ENCODE results near the gene MEIOC.
"Not testable (repeated sequence)": the region's sequence is repeated elsewhere in the genome, so short reads cannot be mapped to it uniquely, and the experiment has no call there.

MEIOC gene

GRCh38 chr17:44693609-44694008 lies 37.3 kb downstream of the MEIOC start:
- H3K4me1 ChIP-seq (ENCODE audit: control insufficient read depth in 1 of 2, insufficient read depth in 2 of 2, low read length in 2 of 2) = peaks cover 4 to 12% of the 10 kb centered on the region in 2 donors
- no peaks in the 10 kb centered on the region for H3K36me3 ChIP-seq (ENCODE audit: control insufficient read depth in 1 of 2, insufficient read depth in 2 of 2, low read length in 2 of 2)
- no peaks in the 10 kb centered on the region for H3K9me3 ChIP-seq (ENCODE audit: control insufficient read depth in 1 of 2, low read length in 2 of 2)
- H3K4me3 ChIP-seq (ENCODE audit: low read depth in 1 of 2, low read length in 2 of 2) = no peak overlapping the region
- no peaks in the 10 kb centered on the region for H3K27me3 ChIP-seq (ENCODE audit: control insufficient read depth in 1 of 2, insufficient read depth in 2 of 2, low read length in 2 of 2)
- no peak overlapping the region for H3K9ac ChIP-seq (ENCODE audit: low read depth in 1 of 2, low read length in 2 of 2)
- no peak overlapping the region for H3K27ac ChIP-seq (ENCODE audit: low read depth, low read length)

GRCh38 chr17:44700288-44700687 lies 44.0 kb downstream of the MEIOC start:
- not testable (repeated sequence) for H3K4me3 ChIP-seq (ENCODE audit: low read depth in 1 of 2, low read length in 2 of 2); H3K9me3 ChIP-seq (ENCODE audit: control insufficient read depth in 1 of 2, low read length in 2 of 2); H3K36me3 ChIP-seq (ENCODE audit: control insufficient read depth in 1 of 2, insufficient read depth in 2 of 2, low read length in 2 of 2); H3K4me1 ChIP-seq (ENCODE audit: control insufficient read depth in 1 of 2, insufficient read depth in 2 of 2, low read length in 2 of 2); H3K27ac ChIP-seq (ENCODE audit: low read depth, low read length); H3K27me3 ChIP-seq (ENCODE audit: control insufficient read depth in 1 of 2, insufficient read depth in 2 of 2, low read length in 2 of 2); H3K9ac ChIP-seq (ENCODE audit: low read depth in 1 of 2, low read length in 2 of 2)

- H3K27ac ChIP-seq (ENCODE audit: low read depth, low read length) = no peak overlapping the region
Observed at GRCh38 chr17:44707755-44708400, 51.6 kb downstream of the MEIOC start.

GRCh38 chr17:44708401-44709263 lies 52.4 kb downstream of the MEIOC start, which contains the start of gene DBF4B:
TSS of gene DBF4B (plus strand) at chr17:44708665. CDS start at chr17:44708821, 156 bp downstream.
- peak within 1 kb of the TSS; percentile 75 to 80 for H3K9ac ChIP-seq (ENCODE audit: low read depth in 1 of 2, low read length in 2 of 2)
- no peaks in the 10 kb centered on the region for H3K27me3 ChIP-seq (ENCODE audit: control insufficient read depth in 1 of 2, insufficient read depth in 2 of 2, low read length in 2 of 2)
- H3K4me3 ChIP-seq (ENCODE audit: low read depth in 1 of 2, low read length in 2 of 2) = peak within 1 kb of the TSS; percentile 97 to 99
- H3K9me3 ChIP-seq (ENCODE audit: control insufficient read depth in 1 of 2, low read length in 2 of 2) = no peaks in the 10 kb centered on the region
- H3K4me1 ChIP-seq (ENCODE audit: control insufficient read depth in 1 of 2, insufficient read depth in 2 of 2, low read length in 2 of 2) = peaks cover 7 to 17% of the 10 kb centered on the region in 2 donors
- H3K27ac ChIP-seq (ENCODE audit: low read depth, low read length) = peak within 1 kb of the TSS; percentile 35
- H3K36me3 ChIP-seq (ENCODE audit: control insufficient read depth in 1 of 2, insufficient read depth in 2 of 2, low read length in 2 of 2) = no peaks in the 10 kb centered on the region

More at GRCh38 chr17:44707755-44708400, 51.6 kb downstream of the MEIOC start:
- no peaks in the 10 kb centered on the region for H3K27me3 ChIP-seq (ENCODE audit: control insufficient read depth in 1 of 2, insufficient read depth in 2 of 2, low read length in 2 of 2)
- H3K9me3 ChIP-seq (ENCODE audit: control insufficient read depth in 1 of 2, low read length in 2 of 2) = no peaks in the 10 kb centered on the region
- peak overlapping the region; percentile 75 to 80 for H3K9ac ChIP-seq (ENCODE audit: low read depth in 1 of 2, low read length in 2 of 2)
- peaks cover 7 to 17% of the 10 kb centered on the region in 2 donors for H3K4me1 ChIP-seq (ENCODE audit: control insufficient read depth in 1 of 2, insufficient read depth in 2 of 2, low read length in 2 of 2)
- no peaks in the 10 kb centered on the region for H3K36me3 ChIP-seq (ENCODE audit: control insufficient read depth in 1 of 2, insufficient read depth in 2 of 2, low read length in 2 of 2)
- H3K4me3 ChIP-seq (ENCODE audit: low read depth in 1 of 2, low read length in 2 of 2) = peak overlapping the region; percentile 97 to 99

GRCh38 chr17:44719444-44719843 lies 63.2 kb downstream of the MEIOC start:
- Histone ChIP-seq H3K9ac (ENCODE audit: low read depth in 1 of 2, low read length in 2 of 2) (no peak overlapping the region), H3K27ac (ENCODE audit: low read depth, low read length) (no peak overlapping the region), H3K4me1 (ENCODE audit: control insufficient read depth in 1 of 2, insufficient read depth in 2 of 2, low read length in 2 of 2) (no peaks in the 10 kb centered on the region), H3K27me3 (ENCODE audit: control insufficient read depth in 1 of 2, insufficient read depth in 2 of 2, low read length in 2 of 2) (no peaks in the 10 kb centered on the region), H3K36me3 (ENCODE audit: control insufficient read depth in 1 of 2, insufficient read depth in 2 of 2, low read length in 2 of 2) (peaks cover 0 to 7% of the 10 kb centered on the region in 2 donors), H3K9me3 (ENCODE audit: control insufficient read depth in 1 of 2, low read length in 2 of 2) (no peaks in the 10 kb centered on the region), H3K4me3 (ENCODE audit: low read depth in 1 of 2, low read length in 2 of 2) (no peak overlapping the region)

- no peak overlapping the region for H3K27ac ChIP-seq (ENCODE audit: low read depth, low read length)
- no peaks in the 10 kb centered on the region for H3K9me3 ChIP-seq (ENCODE audit: control insufficient read depth in 1 of 2, low read length in 2 of 2)
- no peaks in the 10 kb centered on the region for H3K27me3 ChIP-seq (ENCODE audit: control insufficient read depth in 1 of 2, insufficient read depth in 2 of 2, low read length in 2 of 2)
- no peaks in the 10 kb centered on the region for H3K4me1 ChIP-seq (ENCODE audit: control insufficient read depth in 1 of 2, insufficient read depth in 2 of 2, low read length in 2 of 2)
- no peak overlapping the region for H3K4me3 ChIP-seq (ENCODE audit: low read depth in 1 of 2, low read length in 2 of 2)
- H3K9ac ChIP-seq (ENCODE audit: low read depth in 1 of 2, low read length in 2 of 2) = no peak overlapping the region
- peaks cover 0 to 7% of the 10 kb centered on the region in 2 donors for H3K36me3 ChIP-seq (ENCODE audit: control insufficient read depth in 1 of 2, insufficient read depth in 2 of 2, low read length in 2 of 2)
Observed at GRCh38 chr17:44722254-44722653, 66.0 kb downstream of the MEIOC start.

Data from duodenal mucosa (tissue), 2 donors.